AG08395 (cell line): ENCODE measurements around the gene SNX6.
"Not testable (repeated sequence)": the region's sequence is repeated elsewhere in the genome, so short reads cannot be mapped to it uniquely, and the experiment has no call there.

Source experiments
- DNase-seq: peaks from one replicate; pipeline ENCODE4 v3.0.0; 2012; ENCODE audit warnings: mixed read lengths, low spot score

SNX6 gene

DNA sequence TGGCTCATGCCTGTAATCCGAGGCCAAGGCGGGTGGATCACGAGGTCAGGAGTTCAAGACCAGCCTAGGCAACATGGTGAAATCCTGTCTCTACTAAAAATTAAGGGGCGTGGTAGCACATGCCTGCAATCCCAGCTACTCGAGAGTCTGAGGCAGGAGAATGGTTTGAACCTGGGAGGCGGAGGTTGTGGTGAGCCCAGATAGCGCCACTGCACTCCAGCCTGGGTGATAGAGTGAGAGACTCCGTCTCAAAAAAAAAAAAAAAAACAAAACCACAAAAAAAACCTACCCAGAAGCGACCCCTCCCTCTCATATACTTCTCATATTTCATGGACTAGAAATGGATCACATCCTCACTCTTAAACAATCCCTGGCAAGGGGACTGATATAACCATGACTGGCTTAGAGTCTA, 4.4 kb upstream of the SNX6 start:
- not testable (repeated sequence) for DNase-seq

DNA sequence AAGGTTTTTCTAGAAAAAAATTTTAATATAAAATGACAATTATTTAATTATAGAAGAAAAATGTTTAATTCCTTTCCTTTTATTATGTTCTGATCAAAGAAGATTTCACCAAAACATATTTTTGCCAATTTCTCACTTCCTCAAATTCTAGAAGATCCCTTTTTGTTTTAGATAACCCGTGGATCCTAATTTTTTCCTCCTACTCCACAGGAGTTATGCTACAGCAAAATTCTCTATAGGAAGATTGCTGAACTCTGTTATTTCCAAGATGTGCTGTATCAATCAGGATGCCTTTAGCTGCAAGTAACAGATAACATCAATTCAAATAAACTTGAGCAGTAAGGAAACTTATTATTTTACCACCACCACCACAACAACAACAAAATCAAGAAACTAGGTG, 3.8 kb upstream of the SNX6 start:
- DNase-seq, result no peak

DNA sequence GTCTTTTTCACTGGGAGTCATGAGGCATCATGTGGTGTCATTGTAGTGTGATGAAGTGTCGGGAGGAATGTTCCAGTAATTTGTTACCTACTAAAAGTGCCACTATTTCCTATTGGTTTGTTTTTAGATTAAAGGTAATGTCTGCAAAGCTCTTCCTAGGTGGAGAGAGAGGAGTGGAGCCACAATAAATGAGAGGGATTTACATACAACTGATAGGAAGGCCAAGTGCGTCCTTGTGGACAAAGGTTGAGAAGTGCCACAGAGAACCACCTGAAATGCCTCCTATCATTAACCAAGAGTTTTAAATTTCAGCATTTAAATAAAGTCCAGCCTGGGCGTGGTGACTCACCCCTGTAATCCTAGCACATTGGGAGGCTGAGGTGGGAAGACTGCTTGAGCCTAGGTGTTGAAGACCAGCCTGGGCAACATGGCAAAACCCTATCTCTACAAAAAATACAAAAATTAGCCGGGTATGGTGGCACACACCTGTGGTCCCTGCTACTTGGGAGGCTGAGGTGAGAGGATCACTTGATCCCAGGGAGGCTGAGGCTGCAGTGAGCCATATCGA, 2.5 kb upstream of the SNX6 start:
- no peak for DNase-seq

DNA sequence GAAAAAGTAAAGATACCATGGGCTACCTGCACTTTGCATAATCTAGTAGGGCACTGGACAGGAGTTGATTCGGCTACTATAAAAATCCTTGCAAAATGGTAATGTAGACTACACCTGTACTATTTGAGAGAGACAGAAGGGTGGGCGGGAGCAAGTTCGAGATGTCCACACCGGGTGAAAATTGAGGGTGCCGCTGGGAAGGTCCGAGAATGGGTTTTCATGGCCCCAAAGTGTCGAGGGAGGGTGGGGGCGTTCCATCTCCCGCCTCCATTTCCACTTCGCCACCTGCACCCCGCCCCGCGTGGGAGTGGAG, 648 bp downstream of the SNX6 start:
- DNase-seq, result no peak

DNA sequence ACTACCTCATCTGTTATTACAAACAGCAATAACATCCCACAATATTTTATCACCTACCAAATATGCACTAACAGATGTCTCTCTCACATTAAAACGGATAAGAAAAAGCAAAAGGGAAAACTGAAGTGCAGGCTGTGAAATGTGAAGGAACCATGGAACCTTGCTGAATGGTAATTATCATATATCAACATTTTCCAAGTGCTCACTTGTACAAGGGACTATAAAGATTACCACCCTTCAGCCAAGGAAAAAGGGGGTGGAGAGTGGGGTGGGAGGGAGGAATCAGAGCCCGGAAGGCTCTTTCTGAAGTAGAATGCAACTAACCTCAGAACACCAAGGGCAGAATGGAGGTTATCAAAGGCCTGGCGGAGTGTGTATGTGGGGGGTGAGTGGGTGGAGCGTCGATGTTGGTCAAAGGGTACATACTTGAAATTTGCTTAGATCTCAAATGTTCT, 1.2 kb downstream of the SNX6 start:
- DNase-seq, result peak; percentile 17

DNA sequence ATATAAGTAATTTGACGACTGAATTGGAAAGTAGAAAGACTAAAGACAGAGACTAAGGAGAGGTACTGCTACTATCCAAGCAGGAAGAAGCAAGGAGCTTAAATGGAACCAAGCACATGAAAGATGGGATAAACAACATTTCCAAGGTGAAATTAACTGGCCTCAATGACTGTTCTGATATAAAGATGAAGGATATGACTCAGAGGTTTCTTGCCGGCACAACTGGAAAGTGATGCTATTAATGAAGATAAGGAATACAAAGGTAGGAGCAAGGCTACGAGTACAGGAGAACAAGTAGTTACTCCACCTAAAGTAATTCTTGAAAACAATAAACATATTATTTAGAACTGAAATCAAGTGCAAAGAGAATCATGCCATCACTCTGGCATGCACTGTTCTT, 6.4 kb downstream of the SNX6 start:
- DNase-seq, result no peak

DNA sequence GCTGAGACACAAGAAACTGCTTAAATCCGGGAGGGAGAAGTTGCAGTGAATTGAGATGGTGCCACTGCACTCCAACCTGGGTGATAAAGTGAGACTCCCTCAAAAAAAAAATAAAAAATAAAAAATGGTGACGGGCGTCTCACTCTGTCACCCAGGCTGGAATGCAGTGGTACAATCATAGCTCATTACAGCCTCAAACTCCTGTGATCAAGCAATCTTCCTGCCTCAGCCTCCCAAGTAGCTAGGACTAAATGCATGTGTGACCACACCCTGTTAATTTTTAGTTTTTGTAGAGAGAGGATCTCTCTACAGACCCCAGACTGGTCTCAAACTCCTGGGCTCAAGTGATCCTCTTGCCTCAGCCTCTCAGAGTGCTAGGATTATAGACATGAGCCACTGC, 9.1 kb downstream of the SNX6 start:
- DNase-seq, result no peak

DNA sequence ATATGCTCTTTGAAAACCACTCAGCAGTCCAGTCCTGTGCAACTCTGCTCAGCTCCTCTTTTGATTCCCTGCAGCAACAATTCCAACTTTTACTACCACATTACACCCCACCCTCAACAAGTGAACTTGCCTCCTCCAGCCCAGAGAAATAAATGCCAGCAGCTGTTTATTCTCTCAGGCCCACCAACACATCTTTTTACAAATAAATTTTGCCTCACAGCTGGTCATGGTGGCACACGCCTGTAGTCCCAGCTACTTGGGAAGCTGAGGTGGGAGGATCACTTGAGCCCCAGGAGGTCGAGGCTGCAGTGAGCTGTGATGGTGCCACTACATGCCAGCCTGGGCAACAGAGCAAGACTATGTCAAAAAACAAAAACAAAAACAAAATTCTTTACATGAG, 9.8 kb downstream of the SNX6 start:
- DNase-seq, result no peak

DNA sequence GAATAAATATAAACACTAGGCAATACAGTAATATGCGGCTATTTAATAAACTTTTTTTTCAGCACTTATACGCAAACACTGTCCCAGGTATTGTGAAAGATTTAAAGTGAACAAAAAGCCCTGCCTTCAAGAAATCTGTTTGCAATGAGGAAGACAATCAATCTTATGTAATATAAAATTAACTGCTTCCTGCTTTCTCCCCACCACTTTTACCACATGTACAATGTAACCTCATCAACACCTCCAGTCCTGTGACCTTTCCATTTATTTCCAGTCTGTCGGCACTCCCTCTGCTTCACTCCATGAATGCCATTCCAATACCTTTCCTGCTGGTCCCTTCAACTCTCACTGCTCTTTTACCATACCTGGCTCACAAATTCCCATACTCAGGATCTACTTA, 10.5 kb downstream of the SNX6 start:
- DNase-seq, result no peak

DNA sequence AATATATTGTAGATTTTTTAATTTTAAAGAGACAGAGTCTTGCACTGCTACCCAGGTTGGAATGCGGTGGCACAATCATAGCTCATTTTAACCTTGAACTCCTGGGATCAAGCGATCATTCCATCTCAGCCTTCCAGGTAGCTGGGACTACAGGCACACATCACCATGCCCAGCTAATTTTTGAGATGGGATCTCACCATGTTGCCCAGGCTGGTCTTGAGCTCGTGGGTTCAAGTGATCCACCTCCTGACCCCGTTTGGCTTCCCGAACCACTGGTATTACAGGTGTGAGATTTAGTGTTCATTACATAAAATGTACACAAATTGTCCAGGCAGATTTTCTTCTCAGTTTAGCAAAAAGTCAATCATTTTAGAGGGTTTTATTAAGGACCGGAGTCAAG, 13.6 kb downstream of the SNX6 start:
- no peak for DNase-seq

DNA sequence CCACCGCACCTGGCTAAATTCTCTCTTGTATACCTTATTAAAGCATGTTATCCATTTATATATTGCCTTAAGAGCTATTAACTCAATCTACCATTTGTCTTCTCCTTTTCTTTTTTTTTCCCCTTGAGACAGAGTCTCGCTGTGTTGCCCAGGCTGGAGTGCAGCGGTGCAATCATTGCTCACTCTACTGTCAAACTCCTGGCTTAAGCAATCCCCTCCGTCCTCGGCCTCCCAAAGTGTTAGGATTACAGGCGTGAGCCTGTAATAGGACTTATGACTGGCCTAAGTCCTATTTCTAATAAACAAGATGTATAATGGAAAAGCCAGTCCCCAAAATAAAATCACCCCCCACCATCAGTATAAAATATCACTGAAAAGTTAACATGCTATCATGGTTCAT, 14.4 kb downstream of the SNX6 start:
- no peak for DNase-seq

DNA sequence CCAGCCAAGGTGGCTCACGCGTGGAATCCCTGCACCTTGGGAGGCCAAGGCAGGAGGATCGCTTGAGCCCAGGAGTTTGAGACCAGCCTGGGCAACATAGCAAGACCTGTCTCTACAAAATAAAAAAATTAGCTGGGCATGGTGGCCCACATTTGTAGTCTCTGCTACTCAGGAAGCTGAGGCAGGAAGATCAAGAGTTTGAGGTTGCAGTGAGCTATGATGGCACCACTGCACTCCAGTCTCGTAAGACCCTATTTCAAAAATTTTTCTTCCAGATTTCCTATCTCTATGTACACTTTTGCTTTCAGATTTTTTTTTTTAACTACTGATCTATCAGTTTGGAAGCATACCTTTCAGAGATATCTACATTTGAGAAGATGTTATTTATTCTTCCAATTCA, 15.3 kb downstream of the SNX6 start:
- DNase-seq, result no peak

DNA sequence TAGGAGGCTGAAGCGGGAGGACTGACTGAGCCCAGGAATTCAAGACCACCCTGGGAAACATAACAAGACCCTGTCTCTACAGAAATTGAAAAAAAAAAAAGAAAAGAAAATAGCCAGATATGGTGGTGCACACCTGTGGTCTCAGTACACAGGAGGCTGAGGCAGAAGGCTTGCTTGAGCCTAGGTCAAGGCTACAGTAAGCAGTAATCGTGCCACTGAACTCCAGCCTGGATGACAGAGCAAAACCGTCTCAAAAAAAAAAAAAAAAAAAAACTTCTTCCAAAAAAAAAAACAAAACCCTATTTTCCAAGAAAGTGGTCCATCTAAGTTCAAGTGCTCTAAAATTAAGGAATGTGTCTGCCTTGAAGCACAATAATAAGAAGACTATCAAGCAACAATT, 19.8 kb downstream of the SNX6 start:
- no peak for DNase-seq

DNA sequence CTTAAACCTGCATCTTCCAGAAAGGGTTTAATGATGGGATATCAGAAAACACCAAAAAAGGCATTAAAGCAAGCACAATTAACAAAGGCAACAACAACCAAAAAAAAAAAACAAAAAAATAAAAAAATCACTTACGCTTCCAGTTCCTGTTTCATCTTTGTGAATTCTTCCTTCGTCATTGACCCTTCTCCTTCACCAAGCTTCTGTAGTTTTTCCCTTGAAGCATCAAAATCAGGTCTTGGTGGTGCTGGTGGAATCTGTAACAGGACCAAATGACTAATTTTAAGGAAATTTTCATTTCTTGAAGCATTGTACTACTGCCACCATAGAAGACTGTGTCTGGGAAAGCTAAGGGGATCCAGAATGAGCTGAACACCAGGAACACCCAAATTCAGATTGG, 24.5 kb downstream of the SNX6 start:
- DNase-seq, result no peak

DNA sequence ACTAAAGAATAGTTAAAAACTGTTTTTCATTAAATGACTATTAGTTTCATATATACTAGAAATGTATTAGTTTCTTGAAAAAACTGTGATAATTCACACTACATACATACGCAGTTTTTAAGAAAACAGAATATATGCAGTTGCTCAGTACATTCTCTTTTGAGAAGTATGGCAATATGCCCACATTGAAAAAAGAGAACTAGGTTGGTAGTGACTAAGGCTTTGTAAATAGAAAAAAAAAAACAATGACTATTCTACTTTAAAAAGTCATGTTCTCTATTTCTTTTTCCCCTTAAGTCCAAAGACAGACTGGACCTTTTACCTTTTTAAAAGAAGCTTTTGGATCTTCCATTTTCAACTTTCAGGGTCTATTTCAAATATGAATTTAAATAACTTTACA, 25.0 kb downstream of the SNX6 start:
- no peak for DNase-seq

DNA sequence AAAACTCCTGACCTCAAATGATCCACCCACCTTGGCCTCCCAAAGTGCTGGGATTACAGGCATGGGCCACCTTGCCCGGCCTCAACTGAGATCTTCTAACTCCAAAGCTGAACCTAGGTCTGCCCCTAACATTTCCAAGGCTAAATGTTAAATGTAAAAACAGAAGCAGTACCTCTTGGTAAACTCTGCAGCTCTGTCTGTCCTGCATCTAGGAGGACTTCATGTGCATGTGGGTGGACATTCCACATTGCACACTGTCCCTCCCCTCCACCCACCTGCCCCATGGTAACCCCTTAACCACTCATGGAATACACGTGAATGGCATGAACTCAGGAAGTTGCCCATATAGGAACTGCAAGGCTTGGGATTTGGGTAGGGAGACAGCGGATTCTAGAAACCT, 33.1 kb downstream of the SNX6 start:
- no peak for DNase-seq

DNA sequence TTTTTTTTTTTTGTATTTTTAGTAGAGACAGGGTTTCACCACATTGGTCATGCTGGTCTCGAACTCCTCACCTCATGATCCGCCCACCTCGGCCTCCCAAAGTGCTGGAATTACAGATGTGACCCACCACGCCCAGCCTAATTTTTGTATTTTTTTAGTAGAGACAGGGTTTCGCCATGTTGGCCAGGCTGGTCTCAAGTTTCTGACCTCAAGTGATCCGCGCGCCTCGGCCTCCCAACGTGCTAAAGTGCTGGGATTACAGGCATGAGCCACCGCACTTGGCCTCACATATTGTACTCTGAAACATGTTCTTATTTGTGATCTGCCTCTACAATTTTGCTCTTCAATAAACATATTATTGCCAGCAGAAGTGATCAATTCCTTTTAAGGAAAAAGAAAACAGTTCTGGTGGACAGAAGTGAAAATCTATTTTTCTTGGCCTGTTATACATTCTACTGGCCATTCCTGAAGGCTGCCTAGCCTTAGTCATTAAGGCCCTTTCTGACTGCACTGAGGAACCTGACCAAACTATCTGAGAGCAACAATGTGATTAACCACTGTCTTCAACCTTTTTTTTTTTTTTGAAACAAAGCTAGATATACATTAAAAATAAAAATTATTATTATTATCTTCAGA, 36.1 kb downstream of the SNX6 start:
- peak; percentile 17 for DNase-seq

DNA sequence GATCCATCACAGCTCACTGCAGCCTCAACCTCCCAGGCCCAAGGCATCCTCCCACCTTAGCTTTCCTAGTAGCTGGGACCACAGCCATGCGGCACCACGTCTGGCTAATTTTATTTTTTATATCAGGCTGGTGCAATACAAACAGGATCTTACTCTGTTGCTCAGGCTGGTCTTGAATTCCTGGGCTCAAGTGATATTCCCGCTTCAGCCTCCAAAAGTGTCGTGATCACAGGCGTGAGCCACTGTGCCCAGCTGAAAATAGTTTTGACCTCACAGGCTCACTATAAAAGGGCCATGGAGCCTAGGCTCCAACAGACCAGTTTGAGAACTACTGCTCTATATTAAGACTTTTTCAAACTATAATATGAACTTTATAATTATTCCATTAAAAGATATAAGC, 37.3 kb downstream of the SNX6 start:
- no peak for DNase-seq

DNA sequence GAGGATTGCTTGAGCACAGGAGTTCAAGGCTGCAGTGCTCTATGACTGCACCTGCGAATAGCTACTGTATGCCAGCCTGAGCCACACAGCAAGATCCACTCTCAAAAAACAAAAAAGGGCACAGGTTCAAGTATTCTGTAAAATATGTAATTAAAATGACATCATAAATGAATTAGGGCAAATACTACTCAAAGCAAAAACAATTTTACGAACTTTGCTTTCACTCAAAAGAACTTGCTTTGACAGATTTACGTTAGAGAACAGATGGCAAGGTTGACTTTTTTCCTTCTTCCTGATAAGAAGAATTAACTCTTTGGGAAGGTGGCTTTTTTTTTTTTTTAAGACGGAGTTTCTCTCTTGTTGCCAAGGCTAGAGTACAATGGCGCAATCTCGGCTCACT, 46.4 kb downstream of the SNX6 start:
- no peak for DNase-seq

DNA sequence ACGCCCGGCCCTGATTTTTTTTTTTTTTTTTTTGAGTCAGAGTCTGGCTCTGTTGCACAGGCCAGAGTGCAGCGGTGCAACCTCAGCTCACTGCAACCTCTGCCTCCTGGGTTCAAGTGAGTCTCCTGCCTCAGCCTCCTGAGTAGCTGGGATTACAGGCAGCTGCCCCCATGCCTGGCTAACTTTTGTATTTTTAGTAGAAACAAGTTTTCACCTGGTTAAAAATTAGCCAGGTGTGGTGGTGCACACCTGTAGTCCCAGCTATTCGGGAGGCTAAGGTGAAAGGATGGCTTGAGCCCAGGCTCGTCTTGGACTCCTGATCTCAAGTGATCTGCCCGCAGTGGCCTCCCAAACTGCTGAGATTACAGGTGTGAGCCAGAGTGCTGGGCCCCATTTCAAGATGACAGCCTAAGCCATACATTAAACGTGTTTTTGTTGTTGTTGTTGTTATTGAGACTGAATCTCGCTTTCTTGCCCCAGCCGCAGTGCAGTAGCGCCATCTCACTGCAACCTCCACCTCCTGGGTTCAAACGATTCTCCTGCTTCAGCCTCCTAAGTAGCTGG, 47.7 kb downstream of the SNX6 start:
- DNase-seq, result no peak

DNA sequence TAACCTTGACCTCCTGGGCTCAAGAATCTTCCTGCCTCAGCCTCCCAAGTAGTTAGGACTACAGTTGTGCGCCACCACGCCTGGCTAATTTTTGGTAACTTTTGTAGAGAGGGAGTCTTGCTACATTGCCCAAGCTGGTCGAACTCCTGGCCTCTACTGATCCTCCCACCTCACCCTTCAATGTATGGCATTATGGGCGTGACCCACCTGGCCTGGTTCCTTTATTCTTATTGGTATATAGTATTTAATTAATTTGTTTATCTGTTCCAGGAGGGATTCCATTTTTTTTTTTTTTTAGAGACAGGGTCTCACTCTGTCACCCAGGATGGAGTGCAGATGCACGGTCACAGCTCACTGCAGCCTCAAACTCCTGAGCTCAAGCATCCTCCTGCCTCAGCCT, 49.6 kb downstream of the SNX6 start:
- DNase-seq, result no peak

DNA sequence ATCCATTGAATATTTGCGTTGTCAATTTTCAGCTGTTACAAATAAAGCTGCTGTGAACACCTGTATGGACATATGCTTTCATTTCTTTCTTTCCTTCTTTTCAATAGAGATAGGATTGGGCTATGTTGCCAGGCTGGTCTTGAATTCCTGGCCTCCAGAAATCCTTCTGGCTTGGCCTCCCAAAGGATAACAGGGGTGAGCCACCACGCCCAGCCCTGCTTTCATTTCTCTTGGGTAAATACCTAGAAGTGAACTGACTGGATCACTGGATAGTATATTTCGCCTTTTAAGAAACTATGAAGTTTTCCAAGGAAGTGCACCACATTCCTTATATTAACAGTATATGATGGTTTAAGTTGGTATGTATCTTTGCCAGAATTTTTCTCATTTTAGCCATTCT, 58.2 kb downstream of the SNX6 start:
- DNase-seq, result no peak

DNA sequence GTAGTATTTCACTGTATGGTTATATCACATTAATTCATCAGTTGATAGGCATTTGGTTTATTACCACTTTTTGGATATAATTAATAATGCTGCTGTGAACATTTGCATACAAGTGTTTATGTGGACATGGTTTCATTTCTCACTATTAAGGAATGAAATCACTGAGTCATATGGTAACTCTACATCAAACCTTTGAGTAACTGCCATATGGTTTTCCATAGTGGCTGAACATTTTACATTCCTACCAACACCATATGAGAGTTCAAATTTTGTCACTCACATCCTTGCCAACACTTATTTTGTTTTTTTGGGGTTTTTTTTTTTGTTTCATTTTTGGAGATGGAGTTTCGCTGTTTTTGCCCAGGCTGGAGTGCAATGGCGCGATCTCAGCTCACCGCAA, 60.2 kb downstream of the SNX6 start:
- DNase-seq, result no peak

DNA sequence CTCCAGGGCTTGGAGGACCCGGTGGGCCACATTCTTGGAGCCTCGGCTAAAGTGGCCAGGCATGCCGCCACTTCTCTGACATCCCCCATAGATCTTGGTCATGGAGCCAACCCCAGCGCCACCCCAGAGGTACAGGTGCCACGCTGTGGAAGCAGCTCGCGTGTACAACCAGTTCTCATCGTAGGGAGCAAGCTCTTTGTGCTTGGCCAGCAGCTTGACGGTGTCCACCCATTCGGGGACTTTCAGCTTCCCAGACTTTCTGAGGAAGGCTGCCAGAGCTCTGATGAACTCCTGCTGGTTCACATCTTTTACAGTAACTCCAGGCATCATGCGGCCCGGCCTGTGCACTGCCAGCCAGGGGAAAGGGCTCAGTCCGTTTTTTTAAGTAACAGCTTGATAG, 61.1 kb downstream of the SNX6 start:
- DNase-seq, result no peak
